Right lobe of liver (tissue), 6 donors: ENCODE results near the gene TSPAN18. TPM values are rescaled to one million over a fixed set of nuclear protein-coding genes. Genes with fewer than 3 reads are reported as not detected.

Experiments used
- ATAC-seq, 4 donors: fragments of 200-7000 bp; cut with Tn5 transposase; one replicate each; pipeline ENCODE4 v1.9.1; 2020; ENCODE audit warnings: mild to moderate bottlenecking in 4 of 4, moderate library complexity in 4 of 4
- DNase-seq, 3 donors: peaks; one replicate each; pipeline ENCODE4 v3.0.0-alpha.2; 2020
- H3K27ac ChIP-seq, 3 donors: fragments of 200-600 bp; one replicate each; pipeline ENCODE4 v1.8.0; 2022
- H3K27me3 ChIP-seq, 2 donors: fragments of 200-600 bp; one replicate each; pipeline ENCODE4 v1.8.0; 2022
- H3K36me3 ChIP-seq, 4 donors: fragments of 200-600 bp; sonication (generic) in 1 of 4; one replicate each; pipeline versions ENCODE4 v1.5.1 to v1.8.0; 2017 to 2022; ENCODE audit warnings: control low read depth in 1 of 4
- H3K4me1 ChIP-seq, 4 donors: fragments of 200-600 bp; sonication (generic) in 1 of 4; one replicate each; pipeline versions ENCODE4 v1.5.1 to v1.8.0; 2017 to 2022; ENCODE audit warnings: control low read depth in 1 of 4
- H3K4me3 ChIP-seq, 3 donors: fragments of 200-600 bp; one replicate each; pipeline ENCODE4 v1.8.0; 2022
- H3K9me3 ChIP-seq, 4 donors: fragments of 200-600 bp; sonication (generic) in 1 of 4; one replicate each; pipeline versions ENCODE4 v1.5.1 to v1.8.0; 2017 to 2022; ENCODE audit warnings: control low read depth in 1 of 4
- POLR2A ChIP-seq: fragments of 450-650 bp; IDR thresholded peaks from one replicate; pipeline ENCODE4 v1.6.1; 2017; ENCODE audit warnings: antibody characterized with exemption, mild to moderate bottlenecking
- WGBS: methylation state at CpG from one replicate; pipeline ENCODE4 v1.1.6; 2018; ENCODE audit warnings: low coverage, low lambda C conversion rate; ENCODE audit not compliant: insufficient coverage; ENCODE audit errors: missing lambda C conversion rate; 5-methylcytosine and 5-hydroxymethylcytosine counted together
- intact Hi-C, 2 donors: fragments of 100-400 bp; cut with DNase I; formaldehyde crosslinking; loops; one replicate each; pipeline versions ENCODE4 v1.11.2 to v1.14.1; 2022
- total RNA-seq, 6 experiments: library from RNA; depleted of rRNA in 2 of 6; stranded (reverse); fragments of >200 nt in 2 of 6; fragmentation: NEBNext Ultra II Directional in 3 of 6; extraction: Animal tissue kit (Norgen Biotek cat#: 25700) in 3 of 6; gene quantifications; one replicate each; pipeline versions ENCODE4 v1.1.0 to v1.2.4, GENCODE V29; 2016 to 2023
- TF ChIP-seq, protein P1 (sequence below), 4 donors: fragments of 200-600 bp in 3 of 4; fragments of 450-650 bp in 1 of 4; IDR thresholded peaks; one replicate each; pipeline versions ENCODE4 v1.5.1 to v1.8.0; 2016 to 2022; ENCODE audit warnings: antibody characterized with exemption in 4 of 4, mild to moderate bottlenecking in 2 of 4
- donor health status: DM: no; HTN: yes; CAD: no.
- donor health status: DM: no; HTN: no; CAD: no.
- donor health status: DM: no; HTN: no; CAD: no.
- donor health status: DM: no; HTN: yes; CAD: no.
- donor health status: DM: no; HTN: yes; CAD: no.

The TSPAN18 gene
- total RNA-seq, 6 experiments from 2014 or later = 3.4 to 10.6 (median 5.3) TPM

DNA sequence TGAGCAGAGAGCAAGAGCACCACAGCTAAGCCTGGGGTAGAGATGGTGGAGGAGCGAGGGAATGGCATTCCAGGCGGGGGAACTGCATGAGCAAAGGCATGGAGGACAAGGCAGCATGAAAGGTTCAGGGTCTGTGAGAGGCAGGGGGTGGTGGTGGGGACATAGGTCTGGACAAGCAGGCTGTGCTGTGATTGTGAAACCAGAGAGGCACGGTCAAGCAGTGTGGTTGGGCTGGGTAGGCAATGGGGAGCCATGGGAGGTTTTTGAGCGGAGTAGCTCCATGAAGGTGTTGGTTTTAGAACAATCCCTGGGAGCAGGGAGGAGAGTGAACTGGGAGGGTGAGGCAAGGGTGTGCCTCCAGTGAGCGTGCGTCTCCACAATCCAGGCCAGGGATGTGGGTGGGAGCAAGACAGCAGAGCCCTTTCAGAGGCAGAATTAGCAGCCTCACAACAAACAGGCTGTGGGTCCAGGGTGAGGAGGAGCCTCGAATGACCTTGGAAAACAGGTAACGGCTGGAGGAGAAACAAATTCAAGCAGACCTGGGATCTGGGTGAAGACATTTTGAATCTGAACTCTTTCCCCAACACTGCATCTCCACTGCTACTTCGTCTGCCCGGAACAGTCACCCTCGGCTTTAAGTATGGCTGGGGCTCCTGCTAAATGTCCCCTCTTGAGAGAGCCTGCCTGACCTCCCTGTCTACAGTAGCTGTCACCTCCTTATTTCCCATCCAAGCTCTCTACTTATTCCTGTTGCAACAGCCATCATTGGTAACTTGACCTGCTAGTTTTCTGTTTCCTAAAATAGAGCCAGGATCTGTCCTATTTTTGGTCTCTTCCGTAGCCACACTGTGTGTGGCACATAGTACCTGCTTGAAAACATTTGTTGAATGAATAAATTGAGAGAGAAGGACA lies 27.0 kb upstream of the TSPAN18 start:
- no peak overlapping the region for H3K27ac ChIP-seq
- no peaks in the 10 kb centered on the region for H3K27me3 ChIP-seq
- H3K9me3 ChIP-seq = no peaks in the 10 kb centered on the region
- ATAC-seq (no peak), DNase-seq (no peak)
- H3K4me1 ChIP-seq = no peaks in the 10 kb centered on the region
- WGBS = 60% methylated on average over 8 of the region's 12 CpGs
- no peak for TF ChIP-seq POLR2A
- TF ChIP-seq, protein P1, sequence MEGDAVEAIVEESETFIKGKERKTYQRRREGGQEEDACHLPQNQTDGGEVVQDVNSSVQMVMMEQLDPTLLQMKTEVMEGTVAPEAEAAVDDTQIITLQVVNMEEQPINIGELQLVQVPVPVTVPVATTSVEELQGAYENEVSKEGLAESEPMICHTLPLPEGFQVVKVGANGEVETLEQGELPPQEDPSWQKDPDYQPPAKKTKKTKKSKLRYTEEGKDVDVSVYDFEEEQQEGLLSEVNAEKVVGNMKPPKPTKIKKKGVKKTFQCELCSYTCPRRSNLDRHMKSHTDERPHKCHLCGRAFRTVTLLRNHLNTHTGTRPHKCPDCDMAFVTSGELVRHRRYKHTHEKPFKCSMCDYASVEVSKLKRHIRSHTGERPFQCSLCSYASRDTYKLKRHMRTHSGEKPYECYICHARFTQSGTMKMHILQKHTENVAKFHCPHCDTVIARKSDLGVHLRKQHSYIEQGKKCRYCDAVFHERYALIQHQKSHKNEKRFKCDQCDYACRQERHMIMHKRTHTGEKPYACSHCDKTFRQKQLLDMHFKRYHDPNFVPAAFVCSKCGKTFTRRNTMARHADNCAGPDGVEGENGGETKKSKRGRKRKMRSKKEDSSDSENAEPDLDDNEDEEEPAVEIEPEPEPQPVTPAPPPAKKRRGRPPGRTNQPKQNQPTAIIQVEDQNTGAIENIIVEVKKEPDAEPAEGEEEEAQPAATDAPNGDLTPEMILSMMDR (IDR thresholded peaks at IDR 0.05) = no peak
- H3K4me3 ChIP-seq = no peak overlapping the region
- intact Hi-C loops = no loop called here
- no peaks in the 10 kb centered on the region for H3K36me3 ChIP-seq

DNA sequence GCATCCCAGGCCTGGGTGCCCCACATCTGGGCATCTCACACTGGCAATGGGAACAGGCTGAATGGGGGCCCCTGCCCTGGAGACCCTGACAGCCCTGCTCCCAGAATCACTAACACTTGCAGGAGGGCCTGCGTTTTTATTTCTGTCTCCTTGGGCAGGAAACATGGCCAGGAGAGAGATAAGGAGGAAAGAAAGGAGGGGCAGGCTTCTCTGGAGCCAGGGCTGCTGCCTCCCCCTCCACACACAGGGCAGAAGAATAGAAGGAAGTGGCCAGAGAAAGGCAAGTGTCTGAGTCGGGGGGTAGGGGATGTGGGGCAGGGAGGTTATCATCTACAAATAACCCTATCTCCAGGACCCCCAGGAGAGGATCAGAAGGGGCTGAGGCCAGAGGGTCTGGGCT lies 25.5 kb upstream of the TSPAN18 start:
- Histone ChIP-seq H3K4me3 (no peak overlapping the region), H3K4me1 (no peaks in the 10 kb centered on the region), H3K27ac (no peak overlapping the region), H3K9me3 (no peaks in the 10 kb centered on the region), H3K27me3 (no peaks in the 10 kb centered on the region), H3K36me3 (no peaks in the 10 kb centered on the region)
- ATAC-seq = peak; percentile 51 to 60 (median 54)
- WGBS = 17% methylated on average over 2 of the region's 2 CpGs
- intact Hi-C loops = no loop called here
- no peak for DNase-seq
- TF ChIP-seq, protein P1 (IDR thresholded peaks at IDR 0.05) = no peak

DNA sequence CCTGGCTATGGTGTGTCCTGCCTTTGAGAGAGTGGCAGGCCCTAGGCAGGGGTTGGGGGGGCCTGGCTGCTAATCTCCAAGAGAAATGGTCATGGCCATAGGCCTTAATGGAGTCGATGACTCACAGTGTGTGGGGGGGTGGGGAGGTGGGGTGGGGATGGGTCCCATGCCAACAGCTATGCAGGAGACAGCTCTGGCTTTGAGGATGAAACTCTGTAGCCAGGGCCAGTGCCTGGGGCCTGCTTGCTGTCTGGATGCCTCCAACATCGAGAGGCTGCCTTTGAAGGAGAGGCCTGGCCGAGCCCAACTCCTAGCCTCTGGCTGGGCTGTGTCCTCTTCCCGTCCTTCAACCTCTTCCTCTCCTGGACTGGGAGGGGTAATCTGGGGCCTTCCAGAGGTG lies 23.9 kb upstream of the TSPAN18 start:
- no peaks in the 10 kb centered on the region for H3K4me1 ChIP-seq
- TF ChIP-seq, protein P1 (IDR thresholded peaks at IDR 0.05) = no peak
- no peak for TF ChIP-seq POLR2A
- no peak overlapping the region for H3K27ac ChIP-seq
- WGBS = no CpG with 5 or more reads among the region's 4 CpGs
- no peak overlapping the region for H3K4me3 ChIP-seq
- no peaks in the 10 kb centered on the region for H3K9me3 ChIP-seq
- intact Hi-C loops = no loop called here
- peak in 1 of 4 donors; percentile 13 for ATAC-seq
- DNase-seq = no peak
- no peaks in the 10 kb centered on the region for H3K36me3 ChIP-seq
- H3K27me3 ChIP-seq = no peaks in the 10 kb centered on the region

DNA sequence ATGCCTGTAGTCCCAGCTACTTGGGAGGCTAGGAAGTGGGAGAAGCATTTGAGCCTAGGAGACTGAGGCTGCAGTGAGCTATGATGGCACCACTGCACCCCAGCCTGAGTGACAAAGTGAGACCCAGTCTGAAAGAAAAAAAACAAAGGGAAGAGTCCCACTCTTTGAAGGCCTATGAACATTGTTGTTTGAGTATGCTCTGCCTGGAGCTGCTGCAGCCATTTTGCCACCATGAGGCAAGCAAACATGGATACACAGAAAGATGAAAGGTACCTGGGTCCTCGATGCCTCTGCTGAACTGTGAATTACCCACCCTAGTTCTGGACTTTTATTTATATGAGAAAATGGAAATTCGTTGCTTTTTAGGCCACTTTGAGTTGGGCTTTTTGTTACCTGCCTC lies 19.7 kb upstream of the TSPAN18 start:
- no peak overlapping the region for H3K4me3 ChIP-seq
- no peaks in the 10 kb centered on the region for H3K9me3 ChIP-seq
- H3K27ac ChIP-seq = no peak overlapping the region
- TF ChIP-seq, protein P1 (IDR thresholded peaks at IDR 0.05) = no peak
- no peak for TF ChIP-seq POLR2A
- peaks cover 0 to 25% (median 6%) of the 10 kb centered on the region in 4 donors for H3K4me1 ChIP-seq
- H3K27me3 ChIP-seq = no peaks in the 10 kb centered on the region
- WGBS = 75% methylated on average over 2 of the region's 2 CpGs
- intact Hi-C loops = no loop called here
- no peak for DNase-seq
- H3K36me3 ChIP-seq = no peaks in the 10 kb centered on the region
- ATAC-seq = no peak
